ENCODE results near the gene PRR5L.
"Not testable (repeated sequence)": the region's sequence is repeated elsewhere in the genome, so short reads cannot be mapped to it uniquely, and the experiment has no call there.

Gene PRR5L

DNA sequence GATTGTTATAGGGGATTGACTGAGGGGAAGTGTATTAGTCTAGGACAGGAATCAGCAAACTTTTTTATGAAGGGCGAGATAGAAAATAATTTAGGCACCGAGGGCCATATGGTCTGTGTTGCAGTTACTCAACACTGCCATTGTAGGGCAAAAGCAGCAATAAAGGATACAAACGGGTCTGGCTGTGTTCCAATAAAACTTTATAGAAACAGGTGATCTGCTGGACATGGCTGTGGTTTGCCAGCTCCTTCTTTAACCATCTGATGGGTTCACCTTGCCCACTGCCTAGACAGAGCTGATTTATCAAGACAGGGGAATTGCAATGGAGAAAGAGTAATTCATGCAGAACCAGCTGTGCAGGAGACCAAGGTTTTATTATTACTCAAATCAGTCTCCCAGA is 20.0 kb downstream of the PRR5L start:
- in situ Hi-C loops (cut with HindIII; ENCODE audit: low sequenced_read_pairs) = no loop called here

GRCh38 chr11:36317992-36318391 is 21.9 kb downstream of the PRR5L start:
- in situ Hi-C loops (cut with HindIII; ENCODE audit: low sequenced_read_pairs) = no loop called here

GRCh38 chr11:36324956-36325355 is 28.9 kb downstream of the PRR5L start:
- in situ Hi-C loops (cut with HindIII; ENCODE audit: low sequenced_read_pairs) = not testable (repeated sequence)

DNA sequence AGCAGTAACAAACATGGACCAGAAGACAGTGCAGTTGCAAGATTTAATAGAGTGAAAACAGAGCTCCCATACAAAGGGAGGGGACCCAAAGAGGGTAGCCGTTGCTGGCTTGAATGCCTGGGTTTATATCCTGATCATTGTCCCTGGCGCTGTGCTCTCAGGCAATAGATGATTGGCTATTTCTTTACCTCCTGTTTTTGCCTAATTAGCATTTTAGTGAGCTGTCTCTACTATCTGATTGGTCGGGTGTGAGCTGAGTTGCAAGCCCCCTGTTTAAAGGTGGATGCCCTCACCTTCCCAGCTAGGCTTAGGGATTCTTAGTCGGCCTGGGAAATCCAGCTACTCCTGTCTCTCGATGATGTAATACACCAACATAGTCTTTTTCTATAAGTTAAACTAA is 29.3 kb downstream of the PRR5L start:
- in situ Hi-C loops (cut with HindIII; ENCODE audit: low sequenced_read_pairs) = not testable (repeated sequence)

DNA sequence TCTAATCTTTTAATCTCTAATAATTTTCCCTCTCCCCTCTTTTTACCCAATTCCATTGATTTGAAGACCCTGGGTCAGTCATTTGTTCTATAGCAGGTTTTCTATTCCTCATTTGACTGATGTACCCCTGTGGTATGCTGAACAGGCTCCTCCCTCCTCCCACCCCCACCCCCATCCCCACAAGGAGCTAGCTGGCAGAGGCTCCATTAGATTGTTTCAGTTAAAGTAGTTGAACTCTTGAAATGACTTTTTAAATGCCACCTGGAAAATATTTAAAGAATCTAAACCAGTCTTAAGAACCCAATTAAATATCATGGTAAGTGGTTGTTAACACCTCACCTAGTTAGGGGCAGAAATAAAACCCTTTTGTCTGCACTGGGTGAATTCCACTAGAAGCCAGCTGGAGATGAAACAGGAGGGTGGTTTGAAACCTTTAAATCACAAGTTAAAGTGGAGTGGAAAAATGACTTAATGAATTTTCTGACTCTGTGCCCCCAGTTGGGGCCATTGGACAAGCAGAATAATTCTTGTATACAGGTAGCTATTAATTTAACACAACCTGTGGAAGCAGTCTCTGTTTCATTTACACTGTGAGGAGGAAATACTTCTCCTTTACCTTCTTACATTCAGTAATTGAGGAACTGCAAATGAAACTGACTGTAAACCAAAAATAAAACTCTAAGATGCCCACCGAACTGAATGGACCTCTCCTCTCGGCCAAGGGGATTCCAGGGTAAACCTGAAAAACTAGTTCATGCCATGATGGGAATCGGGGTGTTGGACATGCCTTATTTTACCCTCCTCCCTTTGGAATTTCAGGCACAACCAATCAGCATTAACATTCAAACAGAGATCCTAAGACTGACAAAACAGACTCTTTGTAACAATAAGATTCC is 30.7 kb downstream of the PRR5L start:
- in situ Hi-C loops (cut with HindIII; ENCODE audit: low sequenced_read_pairs) = no loop called here

GRCh38 chr11:36328966-36329673 is 33.0 kb downstream of the PRR5L start:
- in situ Hi-C loops (cut with HindIII; ENCODE audit: low sequenced_read_pairs) = no loop called here

DNA sequence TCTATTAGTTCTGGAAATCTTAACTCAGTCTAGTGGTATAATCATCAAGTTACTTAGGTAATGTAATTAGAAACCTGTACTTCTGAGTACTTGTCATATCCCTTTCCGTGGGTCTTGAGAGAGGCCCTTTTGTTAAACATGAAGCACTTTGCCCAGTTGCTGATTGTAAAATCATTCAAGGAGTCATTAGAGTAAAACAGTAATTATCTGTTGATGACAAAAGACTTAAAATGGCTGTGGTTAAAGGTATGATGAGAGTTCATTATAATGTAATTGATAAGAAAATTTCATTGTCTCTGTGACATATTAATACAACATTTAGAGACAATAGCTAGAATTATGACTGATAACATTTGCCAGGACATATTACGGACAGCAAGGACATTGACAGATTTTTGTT is 34.3 kb downstream of the PRR5L start:
- in situ Hi-C loops (cut with HindIII; ENCODE audit: low sequenced_read_pairs) = no loop called here

- in situ Hi-C loops (cut with HindIII; ENCODE audit: low sequenced_read_pairs) = no loop called here
Observed at GRCh38 chr11:36333468-36333867, 37.4 kb downstream of the PRR5L start.

GRCh38 chr11:36333897-36334296 is 37.8 kb downstream of the PRR5L start:
- in situ Hi-C loops (cut with HindIII; ENCODE audit: low sequenced_read_pairs) = no loop called here

- in situ Hi-C loops (cut with HindIII; ENCODE audit: low sequenced_read_pairs) = no loop called here
Observed at GRCh38 chr11:36339888-36340287, 43.8 kb downstream of the PRR5L start.

DNA sequence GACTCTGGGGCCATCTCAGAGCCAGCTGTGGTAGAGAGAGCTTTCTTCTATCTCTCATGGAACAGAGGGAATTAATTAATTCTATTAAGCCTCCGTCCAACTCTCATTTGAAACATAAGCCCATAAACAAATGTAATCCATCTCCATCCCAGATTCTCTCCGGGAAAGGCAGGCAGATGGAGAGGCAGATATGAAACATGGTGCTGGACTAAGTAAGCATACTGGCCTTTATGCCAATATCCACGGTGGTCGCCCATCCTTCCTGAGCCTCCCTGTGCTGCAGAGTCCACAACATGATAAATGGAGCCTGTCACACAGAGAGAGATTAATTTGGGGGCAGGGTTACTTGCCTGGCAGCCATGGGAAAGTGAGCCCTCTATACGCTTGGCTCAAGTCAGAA is 44.8 kb downstream of the PRR5L start:
- in situ Hi-C loops (cut with HindIII; ENCODE audit: low sequenced_read_pairs) = no loop called here

- in situ Hi-C loops (cut with HindIII; ENCODE audit: low sequenced_read_pairs) = no loop called here
Observed at GRCh38 chr11:36341915-36342314, 45.8 kb downstream of the PRR5L start.

DNA sequence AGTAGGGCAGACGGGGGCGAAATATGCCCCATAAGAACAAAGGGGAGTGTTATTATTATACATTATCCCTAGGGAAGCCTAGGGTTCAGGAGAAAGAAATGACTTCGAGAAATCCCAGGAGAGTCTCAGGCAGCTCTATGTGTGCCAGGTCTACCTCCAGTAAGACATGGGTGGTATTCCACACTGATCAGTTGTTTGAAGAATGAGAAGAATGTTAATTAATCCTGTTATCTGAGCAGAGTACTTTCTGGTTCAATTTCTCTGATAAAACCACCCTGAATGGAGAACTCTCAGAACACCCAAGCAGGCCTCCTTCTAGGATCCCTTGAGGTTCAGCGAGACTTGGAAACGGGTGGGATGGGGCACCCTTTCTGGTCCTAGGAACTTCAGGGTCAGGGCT is 46.2 kb downstream of the PRR5L start:
- in situ Hi-C loops (cut with HindIII; ENCODE audit: low sequenced_read_pairs) = no loop called here

GRCh38 chr11:36343436-36343835 is 47.3 kb downstream of the PRR5L start:
- in situ Hi-C loops (cut with HindIII; ENCODE audit: low sequenced_read_pairs) = no loop called here

- in situ Hi-C loops (cut with HindIII; ENCODE audit: low sequenced_read_pairs) = no loop called here
Observed at GRCh38 chr11:36345084-36345511, 49.0 kb downstream of the PRR5L start.

DNA sequence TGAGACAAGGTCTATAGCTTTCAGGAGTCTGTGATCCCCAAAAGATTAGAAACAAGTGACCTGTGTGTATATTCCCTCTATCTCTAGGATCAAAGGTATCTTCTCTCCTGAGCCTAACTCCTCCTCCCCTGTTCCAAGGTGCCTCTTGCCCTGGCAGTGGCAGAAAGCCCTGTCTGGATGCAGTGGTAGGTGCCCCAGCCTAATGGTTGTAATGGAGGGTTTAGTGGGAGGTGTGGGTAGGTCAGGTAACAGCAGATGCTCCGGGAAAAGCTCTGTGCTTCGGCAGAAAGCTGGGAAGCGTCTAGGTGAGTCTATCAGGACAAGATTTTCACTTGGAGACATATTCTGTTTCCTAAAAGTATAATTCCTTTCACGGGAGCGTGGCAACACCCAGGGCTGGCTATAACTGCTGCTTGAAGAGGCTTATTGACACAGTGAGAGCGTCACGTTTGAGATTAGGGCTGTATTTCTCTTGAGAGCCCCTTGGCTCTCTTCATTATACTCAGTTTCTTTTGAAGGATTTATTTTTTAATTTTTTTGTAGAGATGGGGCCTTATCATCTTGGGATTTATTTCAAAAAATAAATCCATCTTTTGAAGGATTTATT is 49.5 kb downstream of the PRR5L start:
- in situ Hi-C loops (cut with HindIII; ENCODE audit: low sequenced_read_pairs) = no loop called here

- in situ Hi-C loops (cut with HindIII; ENCODE audit: low sequenced_read_pairs) = no loop called here
Observed at GRCh38 chr11:36346562-36347383, 50.7 kb downstream of the PRR5L start.

DNA sequence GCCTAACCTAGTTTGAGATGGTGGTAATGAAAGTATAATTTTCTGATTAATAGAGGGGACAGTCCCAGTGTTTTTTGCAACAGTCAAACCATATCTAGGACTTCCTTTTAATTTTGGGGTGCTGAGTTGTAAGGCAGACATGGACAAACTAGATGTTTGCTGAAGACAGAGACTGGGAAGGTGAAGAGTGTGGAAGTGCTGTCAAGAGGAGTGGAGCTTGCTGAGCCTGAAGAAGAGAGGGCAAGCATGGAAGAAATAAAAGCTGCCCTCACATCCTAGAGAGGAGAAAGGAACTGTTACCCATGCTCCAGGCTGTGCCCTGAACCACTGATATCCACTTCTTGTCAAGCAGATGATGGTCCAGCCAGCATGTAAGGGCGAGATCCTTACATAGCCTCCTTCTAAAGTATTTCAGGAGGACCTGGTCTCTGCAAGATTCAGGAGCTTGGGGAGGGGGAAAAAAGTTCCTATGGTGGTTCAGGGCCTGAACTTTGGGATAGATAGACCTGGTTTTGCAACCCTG is 51.4 kb downstream of the PRR5L start:
- in situ Hi-C loops (cut with HindIII; ENCODE audit: low sequenced_read_pairs) = no loop called here

- in situ Hi-C loops (cut with HindIII; ENCODE audit: low sequenced_read_pairs) = no loop called here
Observed at GRCh38 chr11:36349351-36350136, 53.5 kb downstream of the PRR5L start.

- in situ Hi-C loops (cut with HindIII; ENCODE audit: low sequenced_read_pairs) = no loop called here
Observed at GRCh38 chr11:36350137-36350513, 54.0 kb downstream of the PRR5L start.
